ENCODE results near the gene BMP5. TPM values are rescaled to one million over a fixed set of nuclear protein-coding genes. Genes with fewer than 3 reads are reported as not detected.

Gene BMP5
- total RNA-seq, 2 donors from 2014 or later: 0.99 to 1.6 TPM

DNA sequence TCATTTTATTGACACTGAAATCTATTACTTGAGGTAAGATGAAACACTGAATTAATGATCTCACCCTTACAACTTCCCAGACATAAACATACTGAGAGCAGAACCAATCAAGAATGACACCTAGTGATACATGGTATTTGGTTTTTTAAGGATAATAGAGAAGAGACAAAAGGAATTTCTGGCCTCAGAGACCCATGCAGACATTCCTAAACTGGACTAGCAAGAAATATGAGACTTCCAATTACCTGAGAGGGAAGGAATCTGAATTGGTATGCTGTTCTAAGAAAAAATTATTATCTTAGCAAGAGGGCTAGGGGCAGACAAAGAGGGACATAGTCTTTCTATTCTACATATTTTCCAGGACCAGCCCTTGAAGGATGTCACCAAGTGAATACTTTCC, 141.1 kb downstream of the BMP5 start:
- ATAC-seq: no peak
- Histone ChIP-seq H3K27me3 (no peaks in the 10 kb centered on the region), H3K9me3 (peaks cover 0 to 7% (median 0%) of the 10 kb centered on the region in 3 donors), H3K4me3 (no peak overlapping the region), H3K4me1 (no peaks in the 10 kb centered on the region), H3K36me3 (replicated peaks in 1 of 2; ENCODE audit: insufficient read depth in 1 of 2, low read depth in 2 of 2) (no peaks in the 10 kb centered on the region), H3K27ac (no peak overlapping the region)
- TF ChIP-seq POLR2A (IDR thresholded peaks at IDR 0.05) (no peak), CTCF (IDR thresholded peaks at IDR 0.05) (no peak)
- DNase-seq: no peak
- intact Hi-C loops (cut with DNase I): no loop called here

DNA sequence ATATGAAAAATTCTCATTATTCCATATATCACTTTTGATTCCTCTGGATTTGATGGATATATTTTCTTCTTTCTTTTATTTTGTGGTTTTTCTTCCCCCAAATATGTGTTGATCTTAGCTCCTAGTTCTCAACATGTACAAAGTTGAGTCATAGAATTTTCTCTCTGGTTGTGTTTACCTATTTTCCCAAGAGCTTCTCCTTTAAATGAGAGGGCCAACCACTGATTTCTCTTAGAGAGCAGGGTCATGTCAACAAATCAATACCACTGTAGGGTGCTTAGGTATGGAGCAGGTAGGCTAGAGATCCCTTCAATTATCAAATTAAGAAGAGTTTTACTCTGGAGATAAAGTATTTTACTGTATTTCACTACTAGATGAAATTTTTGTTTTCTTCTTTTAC, 145.7 kb downstream of the BMP5 start:
- TF ChIP-seq CTCF (IDR thresholded peaks at IDR 0.05) (no peak), POLR2A (IDR thresholded peaks at IDR 0.05) (no peak)
- Histone ChIP-seq H3K4me1 (peaks cover 11% of the 10 kb centered on the region), H3K9me3 (no peaks in the 10 kb centered on the region), H3K36me3 (replicated peaks in 1 of 2; ENCODE audit: insufficient read depth in 1 of 2, low read depth in 2 of 2) (no peaks in the 10 kb centered on the region), H3K27ac (no peak overlapping the region), H3K4me3 (no peak overlapping the region), H3K27me3 (no peaks in the 10 kb centered on the region)
- no peak for DNase-seq
- ATAC-seq: no peak
- intact Hi-C loops (cut with DNase I): no loop called here

DNA sequence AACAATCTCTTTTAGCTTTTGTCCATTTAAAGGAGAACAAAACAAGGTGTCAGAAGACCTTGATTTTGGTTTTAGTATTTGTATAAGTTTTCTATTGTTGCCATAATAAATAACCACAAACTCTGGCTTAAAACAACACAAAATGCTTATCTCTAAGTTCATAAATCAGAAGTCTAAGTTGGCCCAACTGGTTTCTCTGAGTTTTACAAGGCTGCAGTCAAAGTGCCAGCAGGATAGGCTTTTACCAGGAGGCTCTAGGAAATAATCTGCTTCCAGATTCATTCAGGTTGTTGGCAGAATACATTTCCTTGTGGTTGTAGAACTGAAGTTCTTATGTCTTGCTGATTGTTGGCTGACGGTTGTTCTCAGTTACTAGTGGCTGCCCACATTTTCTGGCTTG, 149.2 kb downstream of the BMP5 start:
- DNase-seq: no peak
- ATAC-seq: peak; percentile 38
- Histone ChIP-seq H3K27me3 (no peaks in the 10 kb centered on the region), H3K9me3 (no peaks in the 10 kb centered on the region), H3K4me1 (peaks cover 11% of the 10 kb centered on the region), H3K27ac (peak overlapping the region in 1 of 4 donors; percentile 10), H3K36me3 (replicated peaks in 1 of 2; ENCODE audit: insufficient read depth in 1 of 2, low read depth in 2 of 2) (no peaks in the 10 kb centered on the region), H3K4me3 (no peak overlapping the region)
- intact Hi-C loops (cut with DNase I): no loop called here
- TF ChIP-seq CTCF (IDR thresholded peaks at IDR 0.05) (no peak), POLR2A (IDR thresholded peaks at IDR 0.05) (no peak)
- WGBS, 2 donors: 6 to 41% methylated on average over 1 of the region's 1 CpG

DNA sequence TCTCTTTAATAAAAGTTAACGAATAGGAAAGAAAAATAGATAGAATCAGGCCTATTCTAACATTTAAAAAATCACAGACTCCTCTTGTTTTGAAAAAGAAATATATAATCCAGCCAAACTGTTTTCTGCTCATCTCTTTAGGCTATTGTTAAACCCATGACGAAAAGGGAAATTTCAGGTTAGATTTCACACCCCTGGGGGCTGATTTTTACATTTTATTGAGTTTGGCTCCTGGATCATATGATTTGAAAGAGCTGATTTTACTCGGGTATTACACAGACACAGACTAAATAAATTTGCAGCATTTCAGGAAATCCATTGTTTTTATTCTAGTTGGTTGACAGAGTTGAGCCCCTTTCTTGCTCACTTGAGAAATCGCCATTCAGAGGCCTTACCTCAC, 160.6 kb downstream of the BMP5 start:
- Histone ChIP-seq H3K4me3 (no peak overlapping the region), H3K9me3 (no peaks in the 10 kb centered on the region), H3K27ac (no peak overlapping the region), H3K36me3 (replicated peaks in 1 of 2; ENCODE audit: insufficient read depth in 1 of 2, low read depth in 2 of 2) (no peaks in the 10 kb centered on the region), H3K27me3 (no peaks in the 10 kb centered on the region), H3K4me1 (no peaks in the 10 kb centered on the region)
- intact Hi-C loops (cut with DNase I): no loop called here
- no peak for DNase-seq
- WGBS, 2 donors: 66 to 71% methylated on average over 4 of the region's 4 CpGs
- no peak for ATAC-seq
- TF ChIP-seq CTCF (IDR thresholded peaks at IDR 0.05): no peak
- TF ChIP-seq POLR2A (IDR thresholded peaks at IDR 0.05): no peak

- DNase-seq (no peak), ATAC-seq (no peak)
- intact Hi-C loops (cut with DNase I): no loop called here
- no peak for TF ChIP-seq POLR2A (IDR thresholded peaks at IDR 0.05)
- TF ChIP-seq CTCF (IDR thresholded peaks at IDR 0.05): no peak
- 4 to 8% methylated on average over 3 of the region's 3 CpGs for WGBS, 2 donors
- Histone ChIP-seq H3K9me3 (no peaks in the 10 kb centered on the region), H3K36me3 (replicated peaks in 1 of 2; ENCODE audit: insufficient read depth in 1 of 2, low read depth in 2 of 2) (no peaks in the 10 kb centered on the region), H3K27ac (no peak overlapping the region), H3K4me3 (no peak overlapping the region), H3K27me3 (no peaks in the 10 kb centered on the region), H3K4me1 (no peaks in the 10 kb centered on the region)
Measured at GRCh38 chr6:55713436-55713835, 162.0 kb downstream of the BMP5 start.
